HG03045 (cell line): ENCODE results near the gene MLLT10.
"Not testable (repeated sequence)": the region's sequence is repeated elsewhere in the genome, so short reads cannot be mapped to it uniquely, and the experiment has no call there.

ENCODE experiments used
- ATAC-seq: cut with Tn5 transposase; IDR thresholded peaks from one replicate; pipeline ENCODE4 v1.9.1; 2021; ENCODE audit warnings: mild to moderate bottlenecking, moderate library complexity; ENCODE audit not compliant: unreplicated experiment

The MLLT10 gene

DNA sequence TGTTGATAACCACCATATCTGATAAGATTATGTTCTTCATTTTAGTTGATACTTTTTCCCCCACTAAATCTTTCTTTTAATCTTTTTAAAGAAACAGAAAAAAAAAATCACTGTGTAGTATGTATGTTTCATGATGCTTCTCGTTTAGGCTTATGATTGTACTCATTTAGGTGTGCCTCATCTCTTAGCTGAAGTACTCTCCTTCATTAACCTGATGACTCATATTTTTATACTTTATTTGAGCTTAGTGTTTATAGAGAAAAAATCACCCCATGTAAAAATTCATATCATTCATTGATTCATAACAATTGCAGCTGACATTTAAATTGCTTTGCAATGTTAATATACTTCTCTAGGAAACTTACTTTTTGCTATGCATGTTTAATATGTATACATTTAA is 158.9 kb downstream of the MLLT10 start:
- ATAC-seq, result no peak

DNA sequence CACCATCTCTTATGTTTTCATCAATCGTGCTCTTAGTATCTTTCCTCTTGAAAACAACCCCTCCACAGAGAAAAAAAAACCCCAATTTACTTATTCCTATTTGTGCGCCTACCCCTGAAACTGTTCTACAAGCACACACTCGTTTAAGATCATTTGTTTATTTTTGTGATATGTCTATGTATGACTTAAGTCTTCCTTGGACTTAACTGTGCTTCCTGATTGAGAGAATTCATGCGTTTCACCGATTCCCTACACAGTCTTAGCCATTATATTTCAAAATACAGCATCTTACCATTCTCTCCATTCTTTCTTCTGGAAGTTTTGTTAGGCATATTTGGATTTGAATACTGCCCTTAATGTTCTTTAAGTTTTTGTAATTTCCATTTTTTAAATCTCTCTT is 159.4 kb downstream of the MLLT10 start:
- no peak for ATAC-seq

DNA sequence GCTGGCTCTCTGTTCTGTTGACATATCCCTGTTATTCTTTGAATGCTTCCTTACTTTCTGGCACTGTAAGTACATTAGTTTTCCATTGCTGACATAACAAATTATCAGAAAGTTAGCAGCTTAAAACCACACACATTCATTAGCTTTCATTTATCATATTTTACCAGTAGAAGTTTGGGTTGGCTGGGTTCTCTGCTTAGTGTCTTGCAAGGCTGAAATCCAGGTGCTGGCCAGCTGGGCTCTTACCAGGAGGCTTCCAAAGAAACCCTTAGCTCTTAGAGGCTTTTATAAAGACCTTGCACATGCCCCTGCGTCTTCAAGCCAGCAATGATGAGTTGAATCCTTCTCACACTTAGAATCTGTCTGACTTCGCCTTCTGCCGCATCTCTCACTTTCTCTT is 160.6 kb downstream of the MLLT10 start:
- ATAC-seq, result no peak

DNA sequence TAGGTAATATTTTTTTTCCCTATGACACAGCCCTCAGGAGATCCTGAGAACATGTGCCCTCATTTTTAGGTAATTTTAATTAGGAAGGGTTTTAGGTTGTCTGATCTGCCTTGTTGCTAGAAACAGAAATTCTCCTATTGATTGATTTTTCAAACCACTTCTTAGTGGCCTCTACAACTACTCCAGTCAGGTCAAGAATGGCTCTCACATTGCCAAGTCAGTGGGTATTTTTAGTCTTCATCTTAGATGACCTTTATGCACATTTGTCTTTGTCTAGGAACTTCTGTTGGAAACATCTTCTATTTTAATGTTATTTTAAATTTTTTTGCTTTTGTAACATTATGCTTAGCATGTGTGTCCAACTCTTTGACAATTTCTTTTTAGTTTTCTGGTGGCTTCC is 162.3 kb downstream of the MLLT10 start:
- no peak for ATAC-seq

DNA sequence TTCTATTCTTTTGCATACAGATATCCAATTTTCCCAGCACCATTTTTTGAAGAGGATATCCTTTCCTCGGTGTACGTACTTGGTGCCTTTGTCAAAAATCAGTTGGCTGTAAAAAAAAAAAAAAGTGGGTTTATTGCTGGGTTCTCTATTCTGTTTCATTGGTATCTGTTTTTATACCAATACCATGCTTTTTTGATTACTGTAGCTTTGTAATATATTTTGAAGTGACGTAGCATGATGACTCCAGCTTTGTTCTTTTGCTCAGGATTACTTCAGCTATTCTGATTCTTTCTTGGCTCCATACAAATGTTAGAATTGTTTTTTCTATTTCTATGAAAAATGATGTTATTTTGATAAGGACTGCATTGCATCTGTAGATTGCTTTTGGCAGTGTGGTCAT is 165.5 kb downstream of the MLLT10 start:
- ATAC-seq, result no peak

DNA sequence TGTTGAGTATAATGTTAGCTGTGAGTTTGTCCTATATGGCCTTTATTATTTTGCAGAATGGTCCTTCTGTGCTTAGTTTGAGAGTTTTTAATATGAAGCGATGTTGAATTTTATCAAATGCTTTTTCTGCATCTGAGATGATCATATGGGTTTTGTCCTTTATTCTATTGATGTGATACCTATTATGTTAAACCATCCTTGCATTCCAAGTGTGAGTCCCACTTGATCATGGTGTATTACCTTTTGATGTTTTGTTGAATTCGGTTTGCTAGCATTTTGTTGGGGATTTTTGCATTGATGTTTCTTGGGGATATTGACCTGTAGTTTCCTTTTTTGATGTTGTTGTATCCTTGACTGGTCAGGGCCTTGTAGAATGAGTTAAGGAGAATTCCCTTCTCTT is 166.4 kb downstream of the MLLT10 start:
- no peak for ATAC-seq

DNA sequence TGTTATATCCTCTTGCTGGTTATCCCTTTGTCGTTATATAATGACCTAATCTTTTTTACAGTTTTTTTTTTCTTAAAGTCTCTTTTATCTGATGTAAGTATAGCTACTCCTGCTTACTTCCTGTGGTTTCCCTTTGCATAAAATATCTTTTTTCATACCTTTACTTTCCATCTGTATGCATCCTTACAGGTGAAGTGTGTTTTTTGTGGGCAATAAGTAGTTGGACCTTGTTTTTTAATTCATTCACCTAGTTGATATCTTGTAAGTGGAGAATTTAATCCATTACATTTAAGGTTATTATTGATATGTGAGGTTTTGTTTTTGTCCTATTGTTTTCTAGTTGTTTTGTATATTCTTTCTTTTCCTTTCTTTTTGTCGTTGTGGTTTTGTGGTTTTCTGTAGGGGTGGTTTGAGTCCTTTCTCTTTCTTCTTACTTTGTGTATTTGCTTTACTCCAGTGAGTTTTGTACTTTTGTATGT is 168.6 kb downstream of the MLLT10 start:
- ATAC-seq, result no peak

DNA sequence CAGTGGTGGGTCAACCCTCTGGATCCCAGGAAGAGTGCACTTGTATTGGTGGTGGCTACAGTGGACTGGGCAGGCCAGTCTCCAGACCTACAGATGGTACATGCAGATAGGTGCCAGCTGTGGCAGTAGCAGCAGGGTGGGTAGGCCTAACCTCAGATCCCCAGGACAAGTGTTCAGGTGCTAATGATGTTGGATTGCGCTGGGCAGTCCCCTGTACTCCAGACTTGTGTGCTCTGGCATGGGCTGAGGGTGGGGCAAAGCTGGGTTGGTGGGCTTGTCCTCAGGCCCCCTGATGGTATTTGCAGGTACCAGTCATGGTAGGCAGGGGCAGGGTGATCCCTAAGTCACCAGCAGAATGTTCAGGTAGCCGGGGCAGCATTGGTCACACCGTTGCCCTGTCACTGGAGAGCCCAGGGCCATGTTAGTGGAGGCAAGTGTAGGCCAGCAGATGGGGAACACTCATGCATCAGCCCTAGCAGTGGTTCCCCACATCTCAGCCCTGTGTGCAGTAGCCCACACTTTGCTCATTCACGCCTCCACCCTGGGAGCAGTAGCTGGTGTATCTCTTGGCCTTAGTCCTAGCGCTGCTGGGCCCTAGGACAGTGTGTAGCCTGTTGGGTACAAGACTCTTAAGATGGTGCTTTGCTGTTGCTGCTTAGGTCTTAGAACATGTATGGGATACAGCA is 171.3 kb downstream of the MLLT10 start:
- no peak for ATAC-seq

DNA sequence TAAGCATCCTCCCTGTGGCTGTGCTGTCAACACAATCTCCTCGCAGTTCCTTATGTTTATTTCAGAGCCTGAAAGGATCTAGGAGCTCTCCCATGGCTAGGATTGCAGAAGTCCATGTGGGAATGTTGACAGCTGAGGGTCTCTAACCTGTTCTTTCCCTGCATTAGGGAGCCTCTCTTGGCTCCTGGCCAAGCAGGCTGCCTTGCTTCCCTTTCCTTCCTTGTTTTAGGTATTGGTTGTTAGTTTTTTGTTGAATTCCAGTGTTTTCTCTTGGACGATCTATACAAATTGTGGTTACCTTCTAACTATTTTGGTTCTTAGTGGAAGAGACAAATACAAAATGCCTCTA is 171.8 kb downstream of the MLLT10 start:
- ATAC-seq, result no peak

DNA sequence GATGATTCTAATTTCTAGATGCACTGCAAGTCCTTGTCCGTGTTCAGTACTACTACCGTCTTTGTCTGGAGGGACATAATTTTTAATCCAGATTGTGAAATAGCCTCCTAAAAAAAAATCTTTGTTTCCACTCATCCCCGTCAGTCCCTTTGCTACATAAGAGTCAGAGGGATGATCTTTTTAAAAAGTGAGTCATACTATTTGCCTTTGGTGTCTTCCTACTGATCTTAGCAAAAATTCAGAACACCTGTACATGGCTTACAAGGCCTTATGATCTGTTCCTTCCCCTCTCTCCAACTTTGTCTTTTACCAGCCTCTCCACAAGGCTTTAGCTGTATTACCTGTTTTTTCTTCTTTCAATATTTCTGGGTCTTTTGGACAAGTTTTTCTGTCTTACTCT is 173.5 kb downstream of the MLLT10 start:
- ATAC-seq, result no peak

DNA sequence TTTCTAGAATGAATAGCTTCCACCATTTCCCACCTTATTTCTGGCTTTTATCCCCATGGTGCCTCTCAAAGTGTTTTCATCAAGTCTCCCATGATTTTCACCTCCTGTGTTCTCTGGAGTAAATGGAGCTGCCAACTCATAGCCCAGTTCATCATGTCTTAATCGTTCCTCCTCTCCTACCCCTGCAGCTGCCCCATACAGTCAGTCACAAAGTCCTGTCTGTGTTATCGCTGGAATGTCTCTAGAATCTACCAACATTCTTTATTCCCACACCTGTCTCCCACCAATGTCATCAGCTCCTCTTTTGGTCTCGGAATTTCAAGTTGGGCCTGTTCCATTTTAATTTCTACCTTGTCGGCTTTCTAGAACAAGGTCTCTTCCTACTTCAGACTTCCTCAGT is 178.9 kb downstream of the MLLT10 start:
- ATAC-seq, result no peak

DNA sequence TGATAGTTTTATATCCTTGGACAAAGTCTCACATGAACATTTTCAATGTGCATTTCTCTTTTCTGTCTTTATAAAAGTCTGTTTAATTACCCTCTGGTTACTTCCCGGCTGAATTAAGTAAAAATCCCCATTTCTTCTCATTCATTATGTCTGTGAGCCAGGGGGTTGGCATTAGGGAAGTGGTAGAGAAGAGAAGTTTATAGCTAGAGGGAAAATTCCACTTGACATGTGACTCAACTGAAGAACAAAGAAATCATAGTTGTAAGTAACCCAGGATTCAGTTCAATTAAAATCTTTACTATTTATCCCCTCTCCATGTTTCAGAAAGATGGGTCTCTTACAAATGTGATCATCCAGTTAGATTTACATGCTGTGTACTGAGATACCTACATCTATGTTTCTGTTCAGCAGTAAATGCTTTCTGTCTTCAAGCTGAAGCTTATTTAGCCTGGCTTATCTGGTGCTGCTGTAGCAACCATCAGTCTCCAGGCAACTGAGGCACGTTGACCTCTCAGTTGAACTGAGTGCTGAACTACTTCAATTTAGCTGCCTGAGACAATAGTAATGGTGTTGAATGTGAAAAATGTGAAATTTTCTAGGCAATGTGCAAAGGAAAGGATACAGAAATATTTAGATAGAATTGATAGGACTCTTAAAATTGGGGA is 181.6 kb downstream of the MLLT10 start:
- ATAC-seq, result no peak

DNA sequence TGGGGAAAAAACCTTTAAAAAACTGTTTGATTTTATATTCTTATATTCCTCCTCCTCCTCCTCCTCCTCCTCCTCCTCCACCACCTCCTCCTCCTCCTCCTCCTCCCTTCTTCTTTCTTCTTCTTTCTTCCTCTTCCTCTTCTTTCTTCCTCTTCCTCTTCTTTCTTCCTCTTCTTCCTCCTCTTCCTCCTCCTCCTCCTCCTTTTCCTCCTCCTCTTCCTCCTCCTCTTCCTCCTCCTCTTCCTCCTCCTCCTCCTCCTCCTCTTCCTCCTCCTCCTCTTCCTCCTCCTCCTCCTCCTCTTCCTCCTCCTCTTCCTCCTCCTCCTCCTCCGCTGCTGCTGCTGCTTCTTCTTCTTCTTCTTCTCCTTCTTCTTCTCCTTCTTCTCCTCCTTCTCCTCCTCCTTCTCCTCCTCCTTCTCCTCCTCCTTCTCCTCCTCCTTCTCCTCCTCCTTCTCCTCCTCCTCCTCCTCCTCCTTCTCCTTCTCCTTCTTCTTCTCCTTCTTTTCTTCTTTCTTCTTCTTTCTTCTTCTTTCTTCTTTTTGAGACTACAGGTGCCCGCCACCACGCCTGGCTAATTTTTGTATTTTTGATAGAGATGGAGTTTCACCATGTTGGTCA is 183.5 kb downstream of the MLLT10 start:
- not testable (repeated sequence) for ATAC-seq

DNA sequence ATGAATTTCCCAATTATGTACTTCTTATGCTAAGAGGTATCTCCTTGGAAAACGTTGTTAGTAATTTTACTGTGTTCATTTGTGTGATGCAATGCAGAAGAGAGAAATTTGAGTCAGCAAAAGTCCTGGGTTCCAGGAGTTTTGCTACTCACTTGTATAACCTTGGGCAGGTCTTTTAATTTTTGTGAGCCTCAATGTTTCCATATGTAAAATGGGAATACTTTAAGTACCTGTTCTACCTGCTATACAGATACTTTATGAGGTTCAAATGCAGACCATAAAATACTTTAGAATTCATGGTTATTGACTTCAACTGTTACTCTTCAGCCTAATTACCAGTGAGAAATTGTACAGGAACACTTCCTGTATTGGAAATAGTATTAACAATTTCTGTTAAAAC is 185.5 kb downstream of the MLLT10 start:
- ATAC-seq, result no peak

DNA sequence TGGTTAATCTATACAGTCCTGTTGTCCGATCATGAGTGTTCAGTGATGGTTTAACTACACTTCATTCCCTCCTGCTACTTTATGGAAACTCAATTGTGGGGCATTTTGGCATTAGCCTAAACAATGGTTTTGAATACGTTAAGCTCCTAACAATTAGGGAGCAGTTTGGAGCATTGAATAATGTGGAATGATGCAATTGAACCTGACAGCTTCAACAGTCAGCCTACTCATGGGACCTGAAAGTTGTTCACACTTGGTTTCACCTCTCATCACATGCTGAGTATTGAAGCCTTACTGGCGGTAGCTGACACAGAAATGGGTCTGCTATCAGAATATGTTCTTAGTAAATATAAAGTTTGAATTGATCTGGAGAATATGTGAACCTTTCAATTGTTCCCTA is 186.1 kb downstream of the MLLT10 start:
- no peak for ATAC-seq

DNA sequence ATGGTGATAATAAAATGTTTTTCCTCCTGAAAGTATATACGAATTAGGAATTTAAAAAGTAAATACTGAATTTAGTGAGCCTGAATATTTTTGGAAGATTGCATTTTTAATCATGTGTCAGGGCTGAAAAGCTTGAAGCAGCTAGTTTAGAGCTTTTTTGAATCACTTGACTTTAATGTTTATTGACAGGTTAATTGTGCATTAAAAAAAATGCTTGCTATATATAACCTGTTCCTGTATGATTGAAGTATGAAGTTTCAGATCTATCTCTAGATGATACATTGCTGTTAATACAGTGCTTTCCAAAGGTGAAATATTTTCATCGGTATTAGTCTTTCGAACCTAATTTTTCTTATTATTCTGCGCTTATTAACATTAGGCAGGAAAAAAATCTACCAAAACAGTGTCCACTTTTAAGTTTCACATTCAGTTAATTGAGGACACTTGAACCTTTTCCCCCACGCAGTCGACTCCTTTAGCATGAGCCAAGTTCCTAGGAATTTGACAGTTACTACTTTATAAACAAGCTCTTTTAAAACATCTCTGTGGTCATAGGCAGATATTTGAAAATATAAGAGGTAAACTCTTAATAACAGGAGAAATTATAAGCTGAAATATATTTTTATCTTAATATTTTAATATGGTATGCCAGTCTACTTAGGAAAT is 187.1 kb downstream of the MLLT10 start:
- ATAC-seq, result no peak

DNA sequence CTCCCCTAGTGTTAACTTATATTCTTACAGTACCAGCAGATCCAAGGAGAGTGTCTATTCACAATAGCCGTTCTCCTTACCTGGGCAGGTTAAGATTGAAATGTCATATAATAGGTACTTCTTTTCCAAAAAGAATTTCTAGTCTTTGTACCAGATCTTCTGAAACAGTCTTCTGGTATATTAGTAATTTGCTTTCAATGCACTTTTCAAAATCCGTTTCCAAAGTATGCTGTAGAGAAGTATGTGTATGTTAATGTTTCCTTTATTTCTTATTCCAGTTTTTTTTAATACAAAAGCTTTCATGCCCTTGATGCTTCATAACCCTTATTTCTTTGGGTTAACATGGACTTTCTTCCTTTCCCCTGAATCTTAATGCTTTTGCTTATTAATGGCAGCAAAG is 188.2 kb downstream of the MLLT10 start:
- no peak for ATAC-seq

DNA sequence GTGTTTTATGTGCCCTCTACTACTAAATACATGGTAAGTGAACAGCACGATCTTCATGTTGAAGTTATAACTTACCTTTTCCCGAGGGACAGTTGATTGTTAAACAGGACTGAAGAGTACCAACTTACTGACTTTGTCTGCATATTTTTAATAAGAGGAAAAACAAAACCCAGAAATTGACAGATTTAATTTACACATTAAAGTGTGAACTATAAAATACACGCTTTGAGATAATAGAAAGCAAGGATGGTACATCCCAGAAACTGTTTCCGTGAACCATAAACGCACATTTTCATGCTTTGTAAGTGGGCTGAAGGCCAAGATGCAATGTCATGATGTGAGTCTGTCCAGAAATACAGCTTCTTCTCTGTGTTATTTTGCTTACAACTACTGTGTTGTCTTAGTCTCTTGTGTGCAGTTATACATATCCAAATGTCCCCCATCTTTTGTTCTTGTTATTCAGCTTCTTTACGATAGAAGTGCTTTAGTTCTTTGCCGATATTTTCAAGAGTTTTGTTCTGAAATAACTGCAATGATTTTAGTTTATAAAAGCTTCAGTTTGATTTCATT is 190.1 kb downstream of the MLLT10 start:
- no peak for ATAC-seq

DNA sequence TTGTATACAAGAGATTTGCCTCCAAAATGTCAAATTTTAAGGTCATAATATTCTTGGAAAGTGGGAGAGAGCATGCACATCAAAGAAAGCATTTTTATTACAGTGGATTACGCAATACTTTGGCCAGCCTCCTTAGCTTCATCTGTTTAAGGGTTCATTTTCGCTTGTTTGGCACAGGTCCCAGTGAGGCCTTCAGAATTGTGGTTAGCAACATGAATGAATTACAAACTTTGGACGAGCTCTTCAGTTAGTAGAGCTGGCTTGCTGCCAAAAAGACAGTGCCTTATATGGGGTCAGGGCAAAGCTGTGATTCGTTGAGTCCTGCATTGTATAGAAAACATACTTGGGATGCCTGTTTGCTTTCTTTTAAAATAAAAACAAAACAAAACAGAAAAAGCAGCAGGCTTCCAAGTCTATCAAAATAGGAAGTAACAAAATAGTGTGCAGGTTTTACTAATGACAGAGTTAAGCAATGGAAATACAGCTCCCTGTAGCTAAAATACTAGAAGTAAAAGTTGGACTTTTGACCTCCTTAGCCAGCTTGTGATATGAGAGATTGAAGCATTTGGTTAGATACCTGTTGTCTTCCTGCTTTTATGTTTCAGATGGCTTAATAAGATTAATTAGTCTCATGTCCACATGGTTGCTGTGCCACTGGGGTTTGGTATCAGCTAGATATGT is 190.8 kb downstream of the MLLT10 start:
- peak; percentile 75 for ATAC-seq

DNA sequence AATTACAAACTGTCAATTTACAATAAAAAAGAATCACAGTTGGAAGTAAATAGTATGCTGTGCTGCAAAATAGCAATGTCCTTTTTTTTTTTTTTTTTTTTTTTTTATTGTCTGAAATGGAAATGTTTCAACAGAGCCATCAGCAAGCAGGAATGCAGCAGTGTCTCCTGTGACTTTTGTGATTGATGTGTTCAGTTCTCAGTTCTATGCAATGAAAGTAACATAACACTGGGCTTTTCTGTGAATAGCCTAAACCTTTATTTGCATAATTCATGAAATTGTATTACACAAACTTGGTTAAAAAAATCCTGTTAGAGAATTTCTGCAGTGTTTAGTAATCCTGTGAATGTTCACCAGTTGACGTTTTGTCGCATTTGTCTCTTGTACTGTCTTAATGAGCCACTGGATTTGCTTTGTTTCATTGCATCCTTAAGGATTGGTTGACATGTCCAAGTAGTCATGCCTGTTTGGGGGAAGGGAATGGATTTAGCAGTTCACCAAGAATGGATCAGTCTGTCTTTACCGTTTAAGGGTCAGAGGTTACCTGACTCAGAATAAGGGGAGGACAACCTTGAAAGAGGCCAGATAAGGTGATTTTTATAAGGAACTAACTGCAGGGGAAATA is 192.7 kb downstream of the MLLT10 start:
- no peak for ATAC-seq
